Measurements from ENCODE around the gene CXCR2.

- TF ChIP-seq CTCF (IDR thresholded peaks at IDR 0.05; ENCODE audit: low read depth, low read length, poor library complexity, severe bottlenecking) (no peak), EZH2phosphoT487 (IDR thresholded peaks at IDR 0.05; ENCODE audit: borderline replicate concordance, low read length) (no peak)
Measured at GRCh38 chr2:218079943-218080913, 45.6 kb upstream of the CXCR2 start.
